VCaP (cell line): ENCODE data around the gene PM20D1.
"Not testable (repeated sequence)": the region's sequence is repeated elsewhere in the genome, so short reads cannot be mapped to it uniquely, and the experiment has no call there.

Experiments used
- H3K27ac ChIP-seq: fragments of 450-650 bp; 2 replicates; pipeline ENCODE4 v1.5.1; 2017
- CTCF ChIP-seq: fragments of 450-650 bp; conservative IDR thresholded peaks from 2 replicates; pipeline ENCODE4 v1.5.1; 2017; ENCODE audit warnings: mild to moderate bottlenecking, moderate library complexity

The PM20D1 gene

GRCh38 chr1:205827623-205828022 lies 22.3 kb downstream of the PM20D1 start:
- TF ChIP-seq CTCF = no peak
- H3K27ac ChIP-seq = no peak overlapping the region

GRCh38 chr1:205826995-205827394 lies 22.9 kb downstream of the PM20D1 start:
- H3K27ac ChIP-seq = no peak overlapping the region
- no peak for TF ChIP-seq CTCF

- H3K27ac ChIP-seq = no peak overlapping the region
- no peak for TF ChIP-seq CTCF
Measured at GRCh38 chr1:205826016-205826806, 23.7 kb downstream of the PM20D1 start.

GRCh38 chr1:205824180-205824579 lies 25.8 kb downstream of the PM20D1 start:
- H3K27ac ChIP-seq = no peak overlapping the region
- TF ChIP-seq CTCF = no peak

- not testable (repeated sequence) for H3K27ac ChIP-seq
Measured at GRCh38 chr1:205823260-205823659, 26.7 kb downstream of the PM20D1 start.

GRCh38 chr1:205822397-205822796 lies 27.5 kb downstream of the PM20D1 start:
- no peak overlapping the region for H3K27ac ChIP-seq
- no peak for TF ChIP-seq CTCF

- TF ChIP-seq CTCF = no peak
Measured at GRCh38 chr1:205817988-205818387, 31.9 kb downstream of the PM20D1 start.

GRCh38 chr1:205817364-205817763 lies 32.6 kb downstream of the PM20D1 start:
- no peak for TF ChIP-seq CTCF
- no peak overlapping the region for H3K27ac ChIP-seq

More at GRCh38 chr1:205817988-205818387, 31.9 kb downstream of the PM20D1 start:
- no peak overlapping the region for H3K27ac ChIP-seq
